Caco-2 (cell line): ENCODE results near the gene ADAMTSL4. TPM values are rescaled to one million over a fixed set of nuclear protein-coding genes. Genes with fewer than 3 reads are reported as not detected.

Experiments used
- BruUV-seq: library from RNA; stranded (reverse); fragments of 400-500 nt; replicated peaks from 2 replicates; lab custom pipeline; 2021; lab: Mats Ljungman, UMichigan
- CTCF ChIA-PET: fragments of 300-600 bp; sonication (Branson Sonifier 250); formaldehyde crosslinking; loops from one replicate; lab custom pipeline; 2022; ENCODE audit warnings: antibody characterized with exemption; lab: Charles Lee
- POLR2A ChIA-PET: fragments of 300-600 bp; sonication (Branson Sonifier 250); formaldehyde crosslinking; loops from one replicate; lab custom pipeline; 2022; ENCODE audit warnings: antibody characterized with exemption; lab: Charles Lee
- DNase-seq, 2 experiments: peaks; one replicate each; pipeline versions ENCODE4 v3.0.0 to v3.0.0-alpha.2; 2020 to 2022
- H3K27me3 ChIP-seq: replicated peaks from 2 replicates; pipeline ENCODE4 v1.6.0; 2011; ENCODE audit warnings: low read length; ENCODE audit not compliant: control insufficient read depth, insufficient read depth
- H3K36me3 ChIP-seq: 2 replicates; pipeline ENCODE4 v1.5.1; 2011; ENCODE audit warnings: low read length; ENCODE audit not compliant: control insufficient read depth, insufficient read depth
- H3K4me1 ChIP-seq: fragments of 250-450 bp; sonication (Bioruptor Pico); 2 replicates; pipeline ENCODE4 v1.5.1; 2020; ENCODE audit warnings: mild to moderate bottlenecking
- H3K4me3 ChIP-seq: 2 replicates; pipeline ENCODE4 v1.5.1; 2011; ENCODE audit warnings: low read depth, mild to moderate bottlenecking, control low read depth, low read length
- H3K9me3 ChIP-seq: fragments of 250-450 bp; sonication (Bioruptor Pico); 2 replicates; pipeline ENCODE4 v1.5.1; 2020; ENCODE audit warnings: mild to moderate bottlenecking, moderate library complexity
- H3K27ac Mint-ChIP-seq: one replicate; pipeline ENCODE4 v1.8.0; 2022; ENCODE audit warnings: mixed read lengths; ENCODE audit not compliant: unreplicated experiment
- H3K27me3 Mint-ChIP-seq: one replicate; pipeline ENCODE4 v1.8.0; 2022; ENCODE audit warnings: mixed read lengths; ENCODE audit not compliant: insufficient read depth, unreplicated experiment
- H3K36me3 Mint-ChIP-seq: one replicate; pipeline ENCODE4 v1.8.0; 2022; ENCODE audit warnings: mild to moderate bottlenecking, mixed read lengths; ENCODE audit not compliant: insufficient read depth, unreplicated experiment
- H3K4me1 Mint-ChIP-seq: one replicate; pipeline ENCODE4 v1.8.0; 2022; ENCODE audit warnings: low read depth, mixed read lengths; ENCODE audit not compliant: unreplicated experiment
- H3K4me3 Mint-ChIP-seq: one replicate; pipeline ENCODE4 v1.8.0; 2022; ENCODE audit warnings: mild to moderate bottlenecking, moderate library complexity, mixed read lengths; ENCODE audit not compliant: unreplicated experiment
- H3K9me3 Mint-ChIP-seq: one replicate; pipeline ENCODE4 v1.8.0; 2022; ENCODE audit warnings: mixed read lengths; ENCODE audit not compliant: unreplicated experiment
- CTCF ChIP-seq, 2 experiments: fragments of 200-600 bp in 1 of 2; IDR thresholded peaks; 1 replicate in 1 of 2; 2 replicates in 1 of 2; pipeline versions ENCODE4 v1.5.1 to v1.8.0; 2011 to 2022; ENCODE audit warnings: antibody characterized with exemption in 1 of 2, control low read depth in 1 of 2, inconsistent platforms in 1 of 2, low read depth in 1 of 2, low read length in 1 of 2, mild to moderate bottlenecking in 1 of 2, moderate library complexity in 1 of 2; ENCODE audit not compliant: insufficient read depth in 1 of 2, severe bottlenecking in 1 of 2, unreplicated experiment in 1 of 2
- intact Hi-C: fragments of 100-400 bp; cut with micrococcal nuclease; formaldehyde crosslinking; loops from one replicate; pipeline ENCODE4 v1.10.0; 2022; ENCODE audit not compliant: unreplicated experiment
- total RNA-seq: library from RNA; stranded (reverse); gene quantifications from 2 replicates; pipeline ENCODE4 v1.2.3, GENCODE V29; 2022

Gene ADAMTSL4
- total RNA-seq, 1 experiment from 2014 or later, result 17.6 TPM

GRCh38 chr1:150511985-150512660 is 37.1 kb upstream of the ADAMTSL4 start:
- H3K27me3 ChIP-seq, result no peaks in the 10 kb centered on the region
- TF ChIP-seq CTCF (IDR thresholded peaks at IDR 0.05; ENCODE audit: insufficient read depth in 1 of 2, low read depth in 1 of 2, low read length in 1 of 2, severe bottlenecking in 1 of 2, unreplicated experiment in 1 of 2), result no peak
- Mint-ChIP-seq H3K27me3 (no peaks in the 10 kb centered on the region), H3K27ac (no peak overlapping the region), H3K4me3 (no peak overlapping the region), H3K4me1 (peaks cover 9% of the 10 kb centered on the region), H3K36me3 (peaks cover 16% of the 10 kb centered on the region), H3K9me3 (no peaks in the 10 kb centered on the region)
- intact Hi-C loops, result no loop called here
- BruUV-seq, result no TSS peak
- POLR2A ChIA-PET, result no interaction called here
- CTCF ChIA-PET, result no interaction called here
- no peaks in the 10 kb centered on the region for H3K9me3 ChIP-seq
- no peak overlapping the region for H3K4me3 ChIP-seq
- no peak for DNase-seq
- H3K36me3 ChIP-seq, result no peaks in the 10 kb centered on the region
- peaks cover 11% of the 10 kb centered on the region; the same call in 1 of the 2 replicates for H3K4me1 ChIP-seq

- no peak overlapping the region for H3K27ac Mint-ChIP-seq
- intact Hi-C loops, result no loop called here
Observed at GRCh38 chr1:150512846-150513245, 36.4 kb upstream of the ADAMTSL4 start.

GRCh38 chr1:150513351-150513791 is 35.8 kb upstream of the ADAMTSL4 start:
- H3K9me3 ChIP-seq, result no peaks in the 10 kb centered on the region
- H3K27me3 Mint-ChIP-seq, result no peaks in the 10 kb centered on the region
- no peaks in the 10 kb centered on the region for H3K36me3 ChIP-seq
- no peak overlapping the region for H3K27ac Mint-ChIP-seq
- H3K36me3 Mint-ChIP-seq, result peaks cover 16% of the 10 kb centered on the region
- H3K9me3 Mint-ChIP-seq, result no peaks in the 10 kb centered on the region
- intact Hi-C loops, result no loop called here
- no peak overlapping the region for H3K4me3 ChIP-seq
- peaks cover 7% of the 10 kb centered on the region; the same call in 1 of the 2 replicates for H3K4me1 ChIP-seq
- BruUV-seq, result no TSS peak
- no peak for DNase-seq
- POLR2A ChIA-PET, result no interaction called here
- no peaks in the 10 kb centered on the region for H3K27me3 ChIP-seq
- CTCF ChIA-PET, result no interaction called here
- no peak overlapping the region for H3K4me3 Mint-ChIP-seq
- H3K4me1 Mint-ChIP-seq, result peaks cover 9% of the 10 kb centered on the region
- TF ChIP-seq CTCF (IDR thresholded peaks at IDR 0.05; ENCODE audit: insufficient read depth in 1 of 2, low read depth in 1 of 2, low read length in 1 of 2, severe bottlenecking in 1 of 2, unreplicated experiment in 1 of 2), result no peak

More at GRCh38 chr1:150512846-150513245, 36.4 kb upstream of the ADAMTSL4 start:
- Mint-ChIP-seq H3K36me3 (peaks cover 16% of the 10 kb centered on the region), H3K4me1 (peaks cover 9% of the 10 kb centered on the region), H3K4me3 (no peak overlapping the region), H3K9me3 (no peaks in the 10 kb centered on the region), H3K27me3 (no peaks in the 10 kb centered on the region)
- Histone ChIP-seq H3K36me3 (no peaks in the 10 kb centered on the region), H3K27me3 (no peaks in the 10 kb centered on the region), H3K4me3 (no peak overlapping the region), H3K9me3 (no peaks in the 10 kb centered on the region), H3K4me1 (peaks cover 7% of the 10 kb centered on the region; the same call in 1 of the 2 replicates)
- BruUV-seq, result no TSS peak
- ChIA-PET CTCF (no interaction called here), POLR2A (no interaction called here)
- TF ChIP-seq CTCF (IDR thresholded peaks at IDR 0.05; ENCODE audit: insufficient read depth in 1 of 2, low read depth in 1 of 2, low read length in 1 of 2, severe bottlenecking in 1 of 2, unreplicated experiment in 1 of 2), result no peak
- DNase-seq, result no peak
